ENCODE results near the gene ATF7.

GRCh38 chr12:53588123-53588522 is 38.1 kb downstream of the ATF7 start:
- TF ChIP-seq CTCF (IDR thresholded peaks at IDR 0.05; ENCODE audit: low read depth, low read length) (no peak), EZH2phosphoT487 (IDR thresholded peaks at IDR 0.05; ENCODE audit: low read depth) (no peak)

All from OCI-LY3 (cell line).